ENCODE data around the gene METTL5.
"Not testable (repeated sequence)": the region's sequence is repeated elsewhere in the genome, so short reads cannot be mapped to it uniquely, and the experiment has no call there.

The METTL5 gene

GRCh38 chr2:169828141-169828811 is 3.6 kb upstream of the METTL5 start:
- DNase-seq: peak in 3 of 5 experiments; percentile 20 to 70 (median 31)

DNA sequence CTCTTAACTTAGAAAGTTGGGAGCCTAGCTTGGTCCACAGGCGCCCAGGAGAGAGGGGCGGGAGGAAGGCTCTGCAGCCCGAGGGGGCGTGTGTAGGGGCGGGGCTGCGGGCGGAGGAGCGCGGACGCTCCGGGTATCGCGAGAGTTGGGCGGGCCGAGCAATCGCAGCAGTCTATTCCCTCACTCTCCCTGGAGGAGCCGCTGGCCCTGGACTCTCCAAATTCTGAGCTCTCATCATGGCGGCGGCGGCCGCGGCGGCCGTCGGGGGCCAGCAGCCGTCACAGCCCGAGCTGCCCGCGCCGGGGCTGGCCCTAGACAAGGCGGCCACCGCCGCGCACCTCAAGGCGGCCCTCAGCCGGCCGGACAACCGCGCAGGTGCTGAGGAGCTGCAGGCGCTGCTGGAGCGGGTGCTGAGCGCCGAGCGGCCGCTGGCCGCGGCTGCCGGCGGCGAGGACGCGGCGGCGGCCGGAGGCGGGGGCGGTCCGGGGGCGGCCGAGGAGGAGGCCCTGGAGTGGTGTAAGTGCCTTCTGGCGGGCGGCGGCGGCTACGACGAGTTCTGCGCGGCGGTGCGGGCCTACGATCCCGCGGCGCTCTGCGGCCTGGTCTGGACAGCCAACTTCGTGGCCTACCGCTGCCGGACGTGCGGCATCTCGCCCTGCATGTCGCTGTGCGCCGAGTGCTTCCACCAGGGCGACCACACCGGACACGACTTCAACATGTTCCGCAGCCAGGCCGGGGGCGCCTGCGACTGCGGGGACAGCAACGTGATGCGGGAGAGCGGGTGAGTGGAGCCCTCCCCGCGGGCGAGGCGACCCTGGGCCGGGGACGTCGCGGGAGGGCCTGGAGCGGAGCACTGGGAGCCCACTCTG is 2.8 kb upstream of the METTL5 start, which contains the start of gene UBR3:
TSS of gene UBR3 (plus strand) at position 183 of the 869 bp plus-strand sequence. CDS start at position 237, 54 bp downstream.
- DNase-seq: peak; percentile 82 to 93 (median 84)

- peak in 1 of 5 experiments; percentile 35 for DNase-seq
Measured at GRCh38 chr2:169823996-169824372, 721 bp downstream of the METTL5 start.

- DNase-seq: no peak
Measured at GRCh38 chr2:169822785-169823392, 1.8 kb downstream of the METTL5 start.

GRCh38 chr2:169822036-169822435 is 2.7 kb downstream of the METTL5 start:
- no peak for DNase-seq

GRCh38 chr2:169820101-169820500 is 4.6 kb downstream of the METTL5 start:
- DNase-seq: not testable (repeated sequence)

DNA sequence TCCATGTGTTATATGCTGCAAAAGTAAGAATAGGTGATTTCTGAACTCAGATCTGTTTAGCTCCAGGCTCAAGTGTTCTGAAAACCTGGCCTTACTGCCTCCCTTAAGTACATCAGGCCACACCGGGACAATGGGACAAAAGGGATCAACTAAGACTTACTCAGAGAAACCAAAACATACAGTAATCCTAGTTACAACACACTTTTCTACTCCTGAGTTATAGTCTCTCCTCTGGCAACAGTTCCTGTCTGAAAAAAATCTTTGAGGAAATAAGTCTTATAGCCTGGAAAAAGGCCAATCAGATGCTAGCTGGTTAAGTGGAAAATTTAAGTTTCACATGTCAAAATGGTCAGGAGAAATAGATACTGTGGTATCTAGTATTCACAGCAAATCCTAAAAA is 5.6 kb downstream of the METTL5 start:
- DNase-seq: no peak

DNA sequence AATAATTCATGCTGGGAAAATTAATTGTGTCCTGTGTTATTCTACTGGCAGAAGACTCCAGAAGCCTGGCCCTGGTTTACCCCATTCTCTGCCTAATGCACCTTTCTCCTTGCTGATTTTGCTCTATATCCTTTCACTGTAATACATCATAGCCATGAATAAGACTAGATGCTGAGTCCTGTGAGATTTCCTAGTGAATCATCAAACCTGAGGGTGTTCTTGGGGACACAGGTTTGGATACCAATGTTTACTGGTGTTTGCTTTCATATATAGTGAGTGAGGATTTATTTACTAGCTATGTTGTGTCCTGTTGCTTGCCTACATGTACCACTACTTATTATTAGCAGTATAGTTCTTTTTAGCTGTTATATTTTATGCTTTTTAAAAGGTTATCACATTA is 6.5 kb downstream of the METTL5 start:
- DNase-seq: no peak

DNA sequence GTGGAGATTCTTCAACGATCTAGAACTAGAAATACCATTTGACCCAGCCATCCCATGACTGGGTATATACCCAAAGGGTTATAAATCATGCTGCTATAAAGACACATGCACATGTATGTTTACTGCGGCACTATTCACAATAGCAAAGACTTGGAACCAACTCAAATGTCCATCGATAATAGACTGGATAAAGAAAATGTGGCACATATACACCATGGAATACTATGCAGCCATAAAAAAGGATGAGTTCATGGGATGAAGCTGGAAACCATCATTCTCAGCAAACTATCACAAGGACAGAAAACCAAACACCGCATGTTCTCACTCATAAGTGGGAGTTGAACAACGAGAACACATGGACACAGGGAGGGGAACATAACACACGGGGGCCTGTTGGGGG is 7.3 kb downstream of the METTL5 start:
- DNase-seq: not testable (repeated sequence)

GRCh38 chr2:169816961-169817360 is 7.7 kb downstream of the METTL5 start:
- not testable (repeated sequence) for DNase-seq

DNA sequence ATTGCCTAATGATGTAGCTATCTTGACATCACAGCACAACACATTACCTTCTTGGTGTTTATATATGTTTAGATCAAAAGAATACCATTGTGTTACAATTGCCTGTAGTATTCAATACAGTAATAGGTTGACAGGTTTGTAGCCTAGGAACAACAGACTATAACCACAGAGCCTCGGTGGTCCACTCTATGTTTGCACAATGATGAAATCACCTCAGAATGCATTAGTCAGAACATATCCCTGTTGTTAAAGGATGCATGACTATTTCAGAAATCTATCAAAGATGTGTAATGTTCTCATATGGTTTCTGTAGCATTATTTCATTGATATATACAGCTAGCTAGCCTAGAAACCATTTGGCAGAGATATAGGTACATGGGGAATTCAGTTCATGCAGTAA is 8.9 kb downstream of the METTL5 start:
- DNase-seq: no peak

- no peak for DNase-seq
Measured at GRCh38 chr2:169808221-169808620, 16.5 kb downstream of the METTL5 start.

GRCh38 chr2:169806586-169806985 is 18.1 kb downstream of the METTL5 start:
- DNase-seq: no peak

DNA sequence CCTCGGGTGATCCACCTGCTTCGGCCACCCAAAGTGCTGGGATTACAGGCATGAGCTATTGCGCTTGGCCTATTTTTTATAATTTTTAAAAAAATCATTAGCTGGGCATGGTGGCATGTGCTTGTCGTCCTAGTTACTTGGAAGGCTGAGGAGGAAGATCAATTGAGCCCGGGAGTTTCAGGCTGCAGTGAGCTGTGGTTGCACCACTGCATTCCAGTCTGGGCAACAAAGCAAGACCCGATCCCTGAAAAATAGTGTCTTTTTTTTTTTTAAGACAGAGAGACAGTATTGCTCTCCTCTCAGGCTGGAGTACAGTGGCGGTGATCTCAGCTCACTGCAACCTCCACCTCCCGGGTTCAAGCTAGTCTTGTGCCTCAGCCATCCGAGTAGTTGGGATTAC is 21.2 kb downstream of the METTL5 start:
- DNase-seq: no peak

DNA sequence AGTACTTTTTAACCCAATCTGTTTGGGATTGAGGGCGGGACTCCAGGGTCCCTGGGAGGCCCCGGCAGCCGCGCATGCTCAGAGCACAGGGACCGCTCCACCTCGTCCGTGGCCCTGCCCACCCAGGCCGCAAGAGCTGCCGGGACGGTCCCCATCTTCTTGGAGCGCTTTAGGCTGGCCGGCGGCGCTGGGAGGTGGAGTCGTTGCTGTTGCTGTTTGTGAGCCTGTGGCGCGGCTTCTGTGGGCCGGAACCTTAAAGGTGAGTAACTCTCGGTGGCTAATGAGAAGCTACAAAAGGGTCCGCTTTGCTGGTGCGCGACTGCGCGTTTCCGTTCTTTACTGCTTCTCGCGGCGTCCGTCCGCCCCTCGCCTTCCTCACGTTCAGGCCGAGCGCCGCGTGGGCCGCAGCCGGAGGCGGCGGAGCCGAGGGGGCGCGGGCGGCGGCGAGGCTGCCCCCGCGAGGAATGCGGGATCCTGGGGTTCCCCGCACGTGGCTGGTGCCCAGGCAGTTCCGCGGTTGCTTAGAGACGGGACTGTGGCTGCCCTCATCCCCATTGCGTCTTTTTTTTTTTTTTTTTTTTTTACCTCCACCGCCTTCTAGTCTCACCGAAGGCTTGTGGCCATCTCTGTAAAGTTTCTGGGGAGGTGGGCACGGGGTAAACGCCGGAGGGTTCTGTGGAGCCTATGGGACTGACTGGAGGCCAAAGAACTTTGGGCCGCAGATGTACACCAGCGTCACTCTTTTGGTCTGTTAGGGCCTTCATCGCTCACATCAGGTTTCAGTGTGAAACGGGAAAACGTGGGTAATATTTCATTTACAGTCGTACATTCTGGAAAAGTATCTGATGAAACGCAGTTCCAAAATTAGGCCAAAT is 25.8 kb downstream of the METTL5 start, which contains the start of gene SSB:
TSS of gene SSB (plus strand) at position 154 of the 875 bp plus-strand sequence. CDS start 2,090 bp downstream, outside the sequence.
- peak; percentile 81 to 96 (median 88) for DNase-seq

- no peak for DNase-seq
Measured at GRCh38 chr2:169798397-169798717, 26.3 kb downstream of the METTL5 start.

GRCh38 chr2:169797601-169798000 is 27.1 kb downstream of the METTL5 start:
- no peak for DNase-seq

- no peak for DNase-seq
Measured at GRCh38 chr2:169796441-169796840, 28.3 kb downstream of the METTL5 start.

DNA sequence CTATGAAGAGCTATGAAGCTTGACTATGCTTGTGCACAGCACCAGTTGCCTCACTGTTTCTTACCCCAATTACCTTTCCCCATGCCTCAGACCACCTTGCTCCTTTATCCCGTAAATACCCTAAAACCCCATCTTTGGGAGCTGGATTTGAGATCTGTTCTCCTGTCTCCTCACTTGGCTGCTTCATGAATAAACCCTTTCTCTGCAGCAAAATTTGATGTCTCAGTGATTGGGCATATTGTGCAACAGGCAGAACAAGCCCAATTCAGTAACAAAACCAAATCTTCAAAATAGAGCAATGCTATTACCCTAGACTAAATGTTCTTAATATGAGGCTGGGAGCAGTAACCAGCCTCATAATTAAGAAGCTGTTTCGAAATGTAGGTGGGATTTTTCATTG is 29.5 kb downstream of the METTL5 start:
- DNase-seq: no peak

GRCh38 chr2:169790581-169790980 is 34.1 kb downstream of the METTL5 start:
- no peak for DNase-seq

- DNase-seq: no peak
Measured at GRCh38 chr2:169782513-169782912, 42.2 kb downstream of the METTL5 start.

DNA sequence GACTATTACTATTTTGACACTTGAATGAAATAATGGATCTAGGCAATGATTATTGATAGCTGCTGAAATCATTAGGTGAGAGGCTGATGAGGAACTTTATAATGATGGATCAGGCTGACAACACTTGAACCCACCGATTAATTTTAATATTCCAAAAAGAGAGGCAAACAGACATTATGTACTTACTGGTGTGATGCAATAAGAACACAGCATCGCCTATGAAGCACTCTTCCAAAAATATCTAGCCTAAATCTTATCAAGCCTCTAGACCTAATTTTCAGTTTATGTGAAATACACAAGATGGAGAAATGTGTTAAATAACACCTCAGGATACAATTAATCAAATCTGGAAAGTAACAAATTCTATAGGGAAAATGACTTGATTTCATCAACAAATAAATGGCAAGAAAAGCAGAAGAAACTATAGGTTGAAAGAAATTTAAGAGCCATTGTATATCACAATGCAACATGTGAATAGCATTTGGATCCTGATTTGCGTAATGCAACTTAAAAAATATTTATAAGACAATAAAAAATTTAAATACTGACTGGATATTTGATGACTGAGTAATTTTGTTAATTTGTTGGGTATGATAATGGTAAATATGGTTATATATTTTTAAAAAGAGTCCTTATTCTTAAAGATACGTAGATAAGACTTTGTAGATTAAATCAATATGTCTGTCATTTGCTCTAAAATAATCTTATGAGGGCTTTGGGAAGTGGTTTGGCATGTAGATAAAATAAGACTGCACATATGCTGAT is 43.3 kb downstream of the METTL5 start:
- DNase-seq: no peak

Measured in T-helper 2 cell (primary cell).